ENCODE results near the gene TMEM183A.

- no peak for TF ChIP-seq POLR2A (IDR thresholded peaks at IDR 0.05; ENCODE audit: low read depth, low read length)
- no peak for TF ChIP-seq TAF1 (IDR thresholded peaks at IDR 0.05; ENCODE audit: borderline replicate concordance, low read depth, low read length)
Observed at GRCh38 chr1:203048086-203048485, 40.9 kb downstream of the TMEM183A start.
